Glutamatergic neuron (in vitro differentiated cells): ENCODE measurements around the gene SNRPB2. TPM values are rescaled to one million over a fixed set of nuclear protein-coding genes. Genes with fewer than 3 reads are reported as not detected.

ENCODE experiments used
- DNase-seq: peaks from one replicate; pipeline ENCODE4 v3.0.0; 2022
- H3K27ac Mint-ChIP-seq: one replicate; pipeline ENCODE4 v1.8.0; 2020; ENCODE audit warnings: mild to moderate bottlenecking, mixed read lengths, inconsistent platforms; ENCODE audit not compliant: unreplicated experiment
- H3K27me3 Mint-ChIP-seq: one replicate; pipeline ENCODE4 v1.8.0; 2020; ENCODE audit warnings: mild to moderate bottlenecking, moderate library complexity, mixed read lengths, inconsistent platforms; ENCODE audit not compliant: unreplicated experiment
- H3K36me3 Mint-ChIP-seq: one replicate; pipeline ENCODE4 v1.8.0; 2020; ENCODE audit warnings: mild to moderate bottlenecking, mixed read lengths, inconsistent platforms; ENCODE audit not compliant: unreplicated experiment
- H3K4me1 Mint-ChIP-seq: one replicate; pipeline ENCODE4 v1.8.0; 2020; ENCODE audit warnings: mild to moderate bottlenecking, low read depth, mixed read lengths, inconsistent platforms; ENCODE audit not compliant: unreplicated experiment
- H3K4me3 Mint-ChIP-seq: one replicate; pipeline ENCODE4 v1.8.0; 2020; ENCODE audit warnings: mild to moderate bottlenecking, mixed read lengths, inconsistent platforms; ENCODE audit not compliant: unreplicated experiment
- H3K9me3 Mint-ChIP-seq: one replicate; pipeline ENCODE4 v1.8.0; 2020; ENCODE audit warnings: mild to moderate bottlenecking, moderate library complexity, mixed read lengths, inconsistent platforms; ENCODE audit not compliant: unreplicated experiment
- long read RNA-seq: library from polyadenylated mRNA; unstranded; transcript quantifications from one replicate; pipeline ENCODE4 v2.0.0, GENCODE V29; 2020; ENCODE audit not compliant: unreplicated experiment
- total RNA-seq: library from RNA; stranded (reverse); fragmentation: NEBNext Ultra II Directional; extraction: Animal tissue kit (Norgen Biotek cat#: 25700); gene quantifications from one replicate; pipeline ENCODE4 v1.2.1, GENCODE V29; 2021; ENCODE audit not compliant: unreplicated experiment
- TF ChIP-seq, protein P1 (sequence below): fragments of 200-600 bp; sonication (generic); IDR thresholded peaks from one replicate; pipeline ENCODE4 v1.5.0; 2021; ENCODE audit not compliant: partially characterized antibody, unreplicated experiment

The SNRPB2 gene
- total RNA-seq, result 81.3 TPM
- long read RNA-seq, transcript SNRPB2-201 (7 exons, 2,452 nt), result major isoform, 22 of 85 reads
- long read RNA-seq, transcript SNRPB2-202 (7 exons, 1,588 nt), result minor isoform, 8 of 85 reads
- long read RNA-seq, partial matches to known transcripts, result 53 of 85 reads
- long read RNA-seq, other reads (novel, unspliced or antisense), result 2 of 85 reads

DNA sequence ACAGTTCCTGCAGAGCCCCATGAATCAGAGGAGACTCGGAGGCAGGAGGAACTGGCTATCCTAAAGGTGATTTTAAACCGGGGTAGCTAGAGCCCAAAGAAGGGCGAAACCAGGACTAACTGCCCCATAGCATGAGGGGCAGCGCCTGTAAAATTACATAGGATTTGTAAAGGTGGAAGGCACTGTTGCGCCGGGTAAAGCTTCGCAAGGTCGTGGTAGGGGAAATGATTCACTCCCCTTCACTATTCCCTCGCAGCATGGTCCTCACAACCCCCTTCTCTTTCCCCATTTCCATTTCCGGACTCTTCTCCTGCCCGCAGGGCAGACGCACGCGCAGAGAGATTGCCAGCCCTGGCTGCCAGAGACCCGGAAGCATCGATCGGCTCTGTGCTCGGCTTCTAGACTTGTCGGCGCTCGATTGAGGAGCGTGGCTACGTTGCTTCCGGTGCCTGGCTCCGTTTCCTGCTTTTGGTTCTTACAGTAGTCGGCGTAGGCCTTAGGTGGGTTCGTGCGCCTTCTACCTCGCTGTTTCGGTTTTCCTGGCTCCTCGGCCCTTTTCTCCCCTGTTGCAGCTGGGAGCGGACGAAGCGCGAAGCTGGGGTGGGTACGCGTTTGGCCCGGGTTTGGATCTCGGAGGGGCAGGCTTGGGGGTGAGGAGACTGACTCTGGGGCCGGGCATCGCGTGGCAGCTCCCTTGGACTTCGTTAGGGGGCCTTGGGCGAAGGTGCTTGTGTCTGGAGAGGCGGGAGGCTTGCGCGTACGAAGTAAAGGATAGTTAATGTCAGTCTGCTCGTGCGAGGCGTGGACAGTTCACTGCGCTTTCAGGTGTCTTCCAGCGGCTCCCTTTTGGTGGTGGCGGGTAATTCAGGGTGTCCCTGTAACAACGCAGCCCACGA is at the start of gene SNRPB2:
Gene SNRPB2, plus strand, starts transcription at position 462 of the 896 bp plus-strand sequence. CDS start 1,677 bp downstream, outside the sequence.
- peak; percentile 93 for DNase-seq
- Mint-ChIP-seq H3K27ac (peak within 1 kb of the TSS; percentile 98), H3K36me3 (peaks cover 5% of the 10 kb centered on the region), H3K4me1 (peaks cover 7% of the 10 kb centered on the region), H3K27me3 (peaks cover 4% of the 10 kb centered on the region), H3K9me3 (peaks cover 2% of the 10 kb centered on the region), H3K4me3 (peak within 1 kb of the TSS; percentile 98)
- TF ChIP-seq, protein P1, sequence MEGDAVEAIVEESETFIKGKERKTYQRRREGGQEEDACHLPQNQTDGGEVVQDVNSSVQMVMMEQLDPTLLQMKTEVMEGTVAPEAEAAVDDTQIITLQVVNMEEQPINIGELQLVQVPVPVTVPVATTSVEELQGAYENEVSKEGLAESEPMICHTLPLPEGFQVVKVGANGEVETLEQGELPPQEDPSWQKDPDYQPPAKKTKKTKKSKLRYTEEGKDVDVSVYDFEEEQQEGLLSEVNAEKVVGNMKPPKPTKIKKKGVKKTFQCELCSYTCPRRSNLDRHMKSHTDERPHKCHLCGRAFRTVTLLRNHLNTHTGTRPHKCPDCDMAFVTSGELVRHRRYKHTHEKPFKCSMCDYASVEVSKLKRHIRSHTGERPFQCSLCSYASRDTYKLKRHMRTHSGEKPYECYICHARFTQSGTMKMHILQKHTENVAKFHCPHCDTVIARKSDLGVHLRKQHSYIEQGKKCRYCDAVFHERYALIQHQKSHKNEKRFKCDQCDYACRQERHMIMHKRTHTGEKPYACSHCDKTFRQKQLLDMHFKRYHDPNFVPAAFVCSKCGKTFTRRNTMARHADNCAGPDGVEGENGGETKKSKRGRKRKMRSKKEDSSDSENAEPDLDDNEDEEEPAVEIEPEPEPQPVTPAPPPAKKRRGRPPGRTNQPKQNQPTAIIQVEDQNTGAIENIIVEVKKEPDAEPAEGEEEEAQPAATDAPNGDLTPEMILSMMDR, result no peak

DNA sequence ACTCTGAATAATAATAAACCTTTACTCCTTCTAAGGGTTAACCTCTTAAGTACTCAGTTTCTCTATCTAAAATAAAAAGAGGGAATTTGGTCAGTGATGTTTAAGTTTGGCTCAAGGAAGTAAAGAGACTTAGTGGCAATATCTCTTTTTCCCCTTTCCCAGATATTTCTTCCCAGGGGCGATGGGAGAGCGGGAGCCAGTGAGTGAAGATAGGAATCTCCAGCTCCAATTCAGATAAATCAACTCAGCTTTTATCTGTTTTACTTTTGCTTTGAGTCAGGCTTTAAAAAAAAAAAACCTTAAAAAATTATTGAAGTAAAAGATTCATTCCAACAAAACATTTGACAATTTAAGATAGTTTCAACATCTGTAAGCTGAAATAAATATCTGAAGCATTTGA is 45.4 kb upstream of the SNRPB2 start:
- H3K36me3 Mint-ChIP-seq, result no peaks in the 10 kb centered on the region
- TF ChIP-seq, protein P1, result no peak
- H3K4me1 Mint-ChIP-seq, result peaks cover 13% of the 10 kb centered on the region
- H3K27me3 Mint-ChIP-seq, result no peaks in the 10 kb centered on the region
- H3K9me3 Mint-ChIP-seq, result peaks cover 2% of the 10 kb centered on the region
- no peak overlapping the region for H3K4me3 Mint-ChIP-seq
- H3K27ac Mint-ChIP-seq, result no peak overlapping the region
- no peak for DNase-seq

DNA sequence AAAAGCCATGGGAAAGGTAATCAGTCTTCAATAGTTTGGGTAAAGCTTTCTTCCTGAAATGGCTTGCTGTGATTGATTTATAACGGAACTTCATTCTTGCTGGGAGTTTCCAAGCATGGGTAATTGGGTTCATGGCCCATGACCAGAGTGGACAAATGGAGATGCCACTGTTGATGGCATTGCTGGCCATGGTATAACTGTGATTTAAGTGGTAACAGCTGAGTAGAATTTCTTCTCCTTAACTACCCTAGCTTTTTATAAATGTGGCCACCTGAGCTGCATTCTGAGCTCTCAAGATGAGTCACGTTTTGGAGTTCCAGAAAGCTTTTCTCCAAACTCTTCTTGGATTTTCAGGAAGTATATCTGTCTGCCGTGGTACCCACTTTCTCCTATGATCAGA is 39.9 kb upstream of the SNRPB2 start:
- H3K27me3 Mint-ChIP-seq, result no peaks in the 10 kb centered on the region
- peaks cover 16% of the 10 kb centered on the region for H3K4me1 Mint-ChIP-seq
- peaks cover 2% of the 10 kb centered on the region for H3K9me3 Mint-ChIP-seq
- H3K36me3 Mint-ChIP-seq, result no peaks in the 10 kb centered on the region
- H3K4me3 Mint-ChIP-seq, result no peak overlapping the region
- no peak overlapping the region for H3K27ac Mint-ChIP-seq
- no peak for DNase-seq
- TF ChIP-seq, protein P1, result no peak

DNA sequence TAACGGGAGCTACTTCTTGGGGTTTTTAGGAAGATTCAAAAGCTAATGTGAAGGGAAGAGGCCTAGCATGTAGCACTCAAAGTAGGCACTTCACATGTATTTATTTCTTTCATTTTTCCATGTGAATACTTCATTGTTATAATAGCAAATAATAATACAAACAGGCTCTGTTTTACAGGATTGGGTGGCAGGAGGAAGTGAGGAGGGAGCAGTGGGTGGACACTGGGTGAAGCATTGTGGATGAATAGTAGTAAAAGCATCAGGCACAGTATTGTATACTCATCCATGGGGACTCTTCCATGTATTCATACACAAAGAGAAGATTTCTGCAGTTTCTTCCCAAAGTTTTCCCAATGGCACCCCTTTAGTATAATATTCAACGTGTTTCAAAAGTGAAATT is 38.4 kb upstream of the SNRPB2 start:
- H3K36me3 Mint-ChIP-seq, result no peaks in the 10 kb centered on the region
- TF ChIP-seq, protein P1, result no peak
- peaks cover 2% of the 10 kb centered on the region for H3K9me3 Mint-ChIP-seq
- H3K4me1 Mint-ChIP-seq, result peaks cover 15% of the 10 kb centered on the region
- no peaks in the 10 kb centered on the region for H3K27me3 Mint-ChIP-seq
- H3K4me3 Mint-ChIP-seq, result no peak overlapping the region
- no peak overlapping the region for H3K27ac Mint-ChIP-seq
- no peak for DNase-seq

DNA sequence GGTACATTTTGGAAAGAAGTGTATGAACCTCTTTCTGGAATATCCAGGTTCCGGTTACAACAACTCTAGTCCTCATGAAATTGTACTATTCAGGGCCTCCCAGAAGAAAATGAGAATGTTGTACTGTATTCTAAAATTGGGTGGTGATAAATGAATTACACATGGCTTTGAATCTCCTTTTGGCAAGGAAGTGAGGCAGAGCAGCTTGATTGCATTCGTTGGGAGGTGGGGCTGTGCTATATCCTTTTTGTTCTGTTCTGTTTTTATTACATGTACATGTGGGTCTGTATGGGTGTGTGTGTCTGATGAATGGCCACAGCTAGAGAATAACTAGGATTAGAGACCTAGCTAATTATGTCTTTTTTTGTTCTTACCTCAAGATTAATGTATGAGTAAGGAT is 37.8 kb upstream of the SNRPB2 start:
- TF ChIP-seq, protein P1, result no peak
- Mint-ChIP-seq H3K4me1 (peaks cover 10% of the 10 kb centered on the region), H3K36me3 (no peaks in the 10 kb centered on the region), H3K27me3 (no peaks in the 10 kb centered on the region), H3K27ac (no peak overlapping the region), H3K9me3 (no peaks in the 10 kb centered on the region), H3K4me3 (no peak overlapping the region)
- DNase-seq, result no peak
